Activated gamma-delta T cell (primary cell): ENCODE data around the gene TYK2.
"Not testable (repeated sequence)": the region's sequence is repeated elsewhere in the genome, so short reads cannot be mapped to it uniquely, and the experiment has no call there.

ENCODE experiments used
- DNase-seq: peaks from one replicate; lab custom pipeline; 2025; lab: John Stamatoyannopoulos, UW

The TYK2 gene

GRCh38 chr19:10377140-10377640, 3.2 kb downstream of the TYK2 start:
- not testable (repeated sequence) for DNase-seq

- no peak for DNase-seq
Observed at GRCh38 chr19:10374931-10375330, 5.4 kb downstream of the TYK2 start.

GRCh38 chr19:10372690-10373089, 7.7 kb downstream of the TYK2 start:
- no peak for DNase-seq

- DNase-seq = no peak
Observed at GRCh38 chr19:10368101-10368803, 12.1 kb downstream of the TYK2 start.

- not testable (repeated sequence) for DNase-seq
Observed at GRCh38 chr19:10366950-10367512, 13.3 kb downstream of the TYK2 start.

GRCh38 chr19:10365518-10365917, 14.9 kb downstream of the TYK2 start:
- no peak for DNase-seq

- no peak for DNase-seq
Observed at GRCh38 chr19:10364644-10365043, 15.7 kb downstream of the TYK2 start.

- DNase-seq = no peak
Observed at GRCh38 chr19:10363789-10364281, 16.5 kb downstream of the TYK2 start.

GRCh38 chr19:10362259-10362658, 18.1 kb downstream of the TYK2 start:
- no peak for DNase-seq

GRCh38 chr19:10361569-10362011, 18.8 kb downstream of the TYK2 start:
- DNase-seq = no peak

GRCh38 chr19:10356431-10356830, 23.9 kb downstream of the TYK2 start:
- DNase-seq = no peak

GRCh38 chr19:10353793-10354391, 26.5 kb downstream of the TYK2 start:
- no peak for DNase-seq

GRCh38 chr19:10352764-10353671, 27.4 kb downstream of the TYK2 start:
- no peak for DNase-seq

- DNase-seq = no peak
Observed at GRCh38 chr19:10346509-10346908, 33.9 kb downstream of the TYK2 start.

GRCh38 chr19:10344780-10345179, 35.6 kb downstream of the TYK2 start:
- no peak for DNase-seq

- DNase-seq = no peak
Observed at GRCh38 chr19:10343495-10343894, 36.9 kb downstream of the TYK2 start.

- DNase-seq = no peak
Observed at GRCh38 chr19:10339977-10340376, 40.4 kb downstream of the TYK2 start.

GRCh38 chr19:10339380-10339960, 40.9 kb downstream of the TYK2 start, which contains the start of gene ICAM3:
Gene ICAM3 (minus strand): TSS chr19:10339624. CDS start chr19:10339614, 10 bp downstream.
- DNase-seq = no peak

GRCh38 chr19:10338940-10339339, 41.4 kb downstream of the TYK2 start:
- no peak for DNase-seq

GRCh38 chr19:10336725-10337124, 43.6 kb downstream of the TYK2 start:
- DNase-seq = not testable (repeated sequence)

GRCh38 chr19:10335352-10335985, 44.9 kb downstream of the TYK2 start:
- no peak for DNase-seq
